Esophagus squamous epithelium (tissue), 4 donors: ENCODE measurements around the gene KSR2.
"Not testable (repeated sequence)": the region's sequence is repeated elsewhere in the genome, so short reads cannot be mapped to it uniquely, and the experiment has no call there.

Experiments
- CTCF ChIP-seq, 6 experiments: fragments of 450-650 bp in 4 of 6; fragments of 200-600 bp in 2 of 6; sonication (generic) in 2 of 6; IDR thresholded peaks; one replicate each; pipeline ENCODE4 v1.5.1; 2016 to 2019; ENCODE audit warnings: antibody characterized with exemption in 6 of 6, mild to moderate bottlenecking in 4 of 6, moderate library complexity in 4 of 6
- POLR2A ChIP-seq, 4 donors: fragments of 450-650 bp; IDR thresholded peaks; one replicate each; pipeline ENCODE4 v1.6.1; 2017; ENCODE audit warnings: antibody characterized with exemption in 4 of 4, mild to moderate bottlenecking in 4 of 4, moderate library complexity in 3 of 4

GRCh38 chr12:117731131-117731530 lies 237.7 kb downstream of the KSR2 start:
- not testable (repeated sequence) for TF ChIP-seq CTCF, POLR2A (IDR thresholded peaks at IDR 0.05)
